PC-9 (cell line): ENCODE measurements around the gene ECE1. TPM values are rescaled to one million over a fixed set of nuclear protein-coding genes. Genes with fewer than 3 reads are reported as not detected.

ENCODE experiments used
- BruUV-seq: library from RNA; stranded (reverse); fragments of 400-500 nt; replicated peaks from 2 replicates; lab custom pipeline; 2021; lab: Mats Ljungman, UMichigan
- CTCF ChIA-PET: fragments of 300-600 bp; sonication (Branson Sonifier 250); formaldehyde crosslinking; loops from one replicate; lab custom pipeline; 2022; ENCODE audit warnings: antibody characterized with exemption; lab: Charles Lee
- POLR2A ChIA-PET: fragments of 300-600 bp; sonication (Branson Sonifier 250); formaldehyde crosslinking; loops from one replicate; lab custom pipeline; 2022; ENCODE audit warnings: antibody characterized with exemption; ENCODE audit not compliant: unreplicated experiment; lab: Charles Lee
- DNase-seq, 2 experiments: peaks; one replicate each; pipeline versions ENCODE4 v3.0.0 to v3.0.0-alpha.2; 2015 to 2022; ENCODE audit warnings: mixed read lengths in 1 of 2
- H2AFZ ChIP-seq: fragments of 200-600 bp; sonication (generic); 2 replicates; pipeline ENCODE4 v1.8.1; 2017; ENCODE audit warnings: antibody characterized with exemption
- H3F3A ChIP-seq: fragments of 200-600 bp; sonication (generic); 2 replicates; pipeline ENCODE4 v1.8.1; 2017; ENCODE audit warnings: antibody characterized with exemption, mild to moderate bottlenecking, low read depth; ENCODE audit not compliant: insufficient read depth
- H3K27ac ChIP-seq: fragments of 200-600 bp; sonication (generic); 2 replicates; pipeline ENCODE4 v1.6.1; 2016; ENCODE audit warnings: mixed run types
- H3K27me3 ChIP-seq: fragments of 200-600 bp; sonication (generic); 2 replicates; pipeline ENCODE4 v1.6.1; 2016; ENCODE audit warnings: low read depth, mixed run types; ENCODE audit not compliant: insufficient read depth
- H3K36me3 ChIP-seq: fragments of 200-600 bp; sonication (generic); 2 replicates; pipeline ENCODE4 v1.6.1; 2016; ENCODE audit warnings: low read depth, mixed run types
- H3K4me1 ChIP-seq: fragments of 200-600 bp; sonication (generic); replicated peaks from 2 replicates; pipeline ENCODE4 v1.6.1; 2016; ENCODE audit warnings: mixed run types; ENCODE audit not compliant: insufficient read depth
- H3K4me2 ChIP-seq: fragments of 200-600 bp; sonication (generic); 2 replicates; pipeline ENCODE4 v1.6.1; 2017; ENCODE audit warnings: mixed run types
- H3K4me3 ChIP-seq: fragments of 200-600 bp; sonication (generic); 2 replicates; pipeline ENCODE4 v1.6.1; 2016; ENCODE audit warnings: mixed run types
- H3K79me2 ChIP-seq: fragments of 200-600 bp; sonication (generic); 2 replicates; pipeline ENCODE4 v1.6.1; 2017; ENCODE audit warnings: low read depth, mixed run types
- H3K9me2 ChIP-seq: fragments of 200-600 bp; sonication (generic); 2 replicates; pipeline ENCODE4 v1.8.1; 2017; ENCODE audit warnings: mild to moderate bottlenecking; ENCODE audit not compliant: insufficient read depth
- H3K9me3 ChIP-seq: fragments of 200-600 bp; sonication (generic); 2 replicates; pipeline ENCODE4 v1.8.1; 2016; ENCODE audit warnings: low read depth; ENCODE audit not compliant: insufficient read depth
- H4K20me1 ChIP-seq: fragments of 200-600 bp; sonication (generic); 2 replicates; pipeline ENCODE4 v1.8.1; 2017; ENCODE audit not compliant: insufficient read depth
- EZH2 ChIP-seq: fragments of 200-600 bp; sonication (generic); IDR thresholded peaks from 2 replicates; pipeline ENCODE4 v1.8.0; 2017; ENCODE audit warnings: antibody characterized with exemption, low read depth
- intact Hi-C: fragments of 100-400 bp; cut with micrococcal nuclease; formaldehyde crosslinking; loops from one replicate; pipeline ENCODE4 v1.10.0; 2022; ENCODE audit not compliant: unreplicated experiment
- total RNA-seq: library from RNA; stranded (reverse); gene quantifications from 2 replicates; pipeline ENCODE4 v1.2.3, GENCODE V29; 2021
- TF ChIP-seq, protein P1 (sequence below): fragments of 200-600 bp; sonication (generic); conservative IDR thresholded peaks from 2 replicates; pipeline ENCODE4 v1.6.1; 2017; ENCODE audit warnings: mixed run types, antibody characterized with exemption, mild to moderate bottlenecking, moderate library complexity

Gene ECE1
- total RNA-seq, 1 experiment from 2014 or later, result 80.8 TPM

DNA sequence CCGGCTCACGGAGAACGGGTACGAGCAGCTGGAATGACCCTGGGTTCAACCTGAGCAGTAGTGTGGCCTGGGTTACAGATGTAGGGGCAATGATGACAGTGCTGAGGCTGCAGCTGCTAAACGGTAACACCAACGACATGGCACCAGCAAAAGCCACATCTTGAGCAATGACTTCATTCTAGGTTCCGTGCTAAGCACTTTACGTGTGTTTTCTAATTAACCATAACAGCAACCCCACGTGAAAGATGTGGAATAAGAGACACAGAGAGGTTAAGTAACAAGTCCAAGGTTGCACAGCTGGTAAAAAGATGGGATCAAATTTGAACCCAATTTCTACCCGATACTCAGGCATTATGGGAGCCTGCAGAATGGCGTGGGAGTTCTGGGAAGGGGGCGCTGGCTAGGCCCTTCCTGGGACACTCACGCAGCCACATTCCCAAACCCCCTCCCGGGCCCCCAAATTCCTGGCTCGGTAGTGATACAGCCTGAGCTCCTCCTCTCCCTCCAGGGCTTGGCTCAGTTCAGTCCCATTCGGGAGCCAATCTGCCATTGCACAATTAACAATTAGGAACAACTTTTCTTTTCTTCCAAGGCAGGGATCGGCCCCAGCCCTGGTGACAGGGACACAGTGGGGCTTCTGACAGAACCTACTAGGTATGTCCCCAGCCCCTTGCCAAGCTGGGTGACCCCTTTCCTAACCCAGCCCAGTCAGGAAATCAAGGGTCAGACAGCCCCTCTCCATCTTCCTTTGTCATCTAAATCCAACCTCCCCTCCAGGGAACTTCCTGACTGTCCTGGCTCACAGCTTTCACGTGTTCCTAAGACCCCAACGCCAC is 23.8 kb upstream of the ECE1 start:
- CTCF ChIA-PET, result no interaction called here
- Histone ChIP-seq H4K20me1 (no peaks in the 10 kb centered on the region), H3K4me3 (no peak overlapping the region), H3K79me2 (peaks cover 9% of the 10 kb centered on the region; the same call in 1 of the 2 replicates), H3K27me3 (no peaks in the 10 kb centered on the region), H3K4me2 (no peak overlapping the region), H3K9me2 (no peaks in the 10 kb centered on the region), H2AFZ (no peak overlapping the region), H3K4me1 (no peaks in the 10 kb centered on the region), H3K27ac (no peak overlapping the region), H3F3A (no peaks in the 10 kb centered on the region), H3K9me3 (no peaks in the 10 kb centered on the region), H3K36me3 (no peaks in the 10 kb centered on the region)
- no TSS peak for BruUV-seq
- TF ChIP-seq EZH2, result no peak
- TF ChIP-seq, protein P1, sequence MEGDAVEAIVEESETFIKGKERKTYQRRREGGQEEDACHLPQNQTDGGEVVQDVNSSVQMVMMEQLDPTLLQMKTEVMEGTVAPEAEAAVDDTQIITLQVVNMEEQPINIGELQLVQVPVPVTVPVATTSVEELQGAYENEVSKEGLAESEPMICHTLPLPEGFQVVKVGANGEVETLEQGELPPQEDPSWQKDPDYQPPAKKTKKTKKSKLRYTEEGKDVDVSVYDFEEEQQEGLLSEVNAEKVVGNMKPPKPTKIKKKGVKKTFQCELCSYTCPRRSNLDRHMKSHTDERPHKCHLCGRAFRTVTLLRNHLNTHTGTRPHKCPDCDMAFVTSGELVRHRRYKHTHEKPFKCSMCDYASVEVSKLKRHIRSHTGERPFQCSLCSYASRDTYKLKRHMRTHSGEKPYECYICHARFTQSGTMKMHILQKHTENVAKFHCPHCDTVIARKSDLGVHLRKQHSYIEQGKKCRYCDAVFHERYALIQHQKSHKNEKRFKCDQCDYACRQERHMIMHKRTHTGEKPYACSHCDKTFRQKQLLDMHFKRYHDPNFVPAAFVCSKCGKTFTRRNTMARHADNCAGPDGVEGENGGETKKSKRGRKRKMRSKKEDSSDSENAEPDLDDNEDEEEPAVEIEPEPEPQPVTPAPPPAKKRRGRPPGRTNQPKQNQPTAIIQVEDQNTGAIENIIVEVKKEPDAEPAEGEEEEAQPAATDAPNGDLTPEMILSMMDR, result no peak
- intact Hi-C loops, result no loop called here
- no peak for DNase-seq
- POLR2A ChIA-PET, result no interaction called here

DNA sequence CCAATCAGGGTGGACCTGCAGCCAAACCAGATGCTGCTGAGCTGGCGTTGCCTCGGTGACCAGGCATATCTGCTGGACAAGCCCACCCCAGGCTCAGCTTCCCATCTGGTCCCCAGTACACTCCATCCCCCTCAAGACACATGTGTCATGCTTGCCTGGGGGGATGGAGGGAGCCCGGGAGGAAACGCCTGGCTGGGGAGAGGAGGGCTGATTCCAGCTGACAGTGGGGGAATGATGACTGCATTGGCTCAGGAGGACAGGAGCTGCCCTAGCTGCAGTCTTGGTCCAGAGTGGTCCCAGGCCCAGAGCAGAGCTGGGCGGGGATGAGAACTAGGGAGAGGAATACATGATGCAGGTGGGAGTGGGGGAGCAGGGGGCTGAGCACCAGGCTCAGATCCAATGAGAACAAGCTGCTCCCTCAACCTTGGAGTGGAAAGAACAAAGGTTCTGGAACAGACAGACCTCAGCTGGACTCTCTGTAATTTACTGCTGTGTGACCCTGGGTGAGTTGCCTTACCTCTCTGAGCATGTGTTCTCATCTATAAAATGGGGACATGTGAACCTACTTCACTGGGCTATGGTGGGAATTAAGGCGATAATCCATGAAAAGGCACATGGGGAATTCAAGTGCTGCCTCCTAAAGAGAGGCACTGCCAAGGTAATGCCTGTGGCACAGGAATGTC is 23.1 kb upstream of the ECE1 start:
- no TSS peak for BruUV-seq
- H3K27ac ChIP-seq, result no peak overlapping the region
- H3F3A ChIP-seq, result no peaks in the 10 kb centered on the region
- no peak overlapping the region for H3K4me3 ChIP-seq
- no peak overlapping the region for H3K4me2 ChIP-seq
- ChIA-PET POLR2A (no interaction called here), CTCF (interaction anchor here (0.7 kb wide), 1 partner anchor 306 kb away, joined by 3 read pairs; no protein-coding TSS in a partner anchor)
- H3K36me3 ChIP-seq, result no peaks in the 10 kb centered on the region
- no peaks in the 10 kb centered on the region for H3K4me1 ChIP-seq
- TF ChIP-seq EZH2, result no peak
- TF ChIP-seq, protein P1, result no peak
- intact Hi-C loops, result no loop called here
- H3K9me3 ChIP-seq, result no peaks in the 10 kb centered on the region
- H4K20me1 ChIP-seq, result no peaks in the 10 kb centered on the region
- H3K79me2 ChIP-seq, result peaks cover 9% of the 10 kb centered on the region; the same call in 1 of the 2 replicates
- no peaks in the 10 kb centered on the region for H3K27me3 ChIP-seq
- H2AFZ ChIP-seq, result no peak overlapping the region
- no peaks in the 10 kb centered on the region for H3K9me2 ChIP-seq
- DNase-seq, result no peak

DNA sequence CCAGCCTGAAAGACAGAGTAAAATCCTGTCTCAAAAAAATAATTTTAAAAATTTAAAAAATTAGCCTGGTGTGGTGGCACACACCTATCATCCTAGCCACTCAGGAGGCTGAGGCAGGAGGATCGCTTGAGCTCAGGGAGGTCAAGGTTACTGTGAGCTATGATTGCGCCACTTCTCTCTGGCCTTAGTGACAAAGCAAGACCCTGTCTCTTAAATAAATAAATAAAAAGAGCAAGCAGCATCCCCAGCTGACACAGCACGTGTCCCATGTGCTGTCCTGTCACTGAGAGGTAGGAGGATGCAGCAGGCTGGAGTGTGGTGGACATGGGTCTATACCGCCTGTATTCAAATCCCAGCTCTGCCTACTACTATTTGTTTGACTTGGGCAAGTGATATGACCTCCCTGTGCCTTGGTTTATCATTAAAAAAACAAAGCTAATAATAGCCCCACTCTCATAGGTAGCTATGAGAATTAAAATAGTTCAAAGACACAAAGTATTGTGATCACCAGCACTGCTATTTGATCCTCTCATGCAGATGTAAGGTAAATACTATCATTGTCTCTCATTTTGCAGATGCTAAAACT is 22.2 kb upstream of the ECE1 start:
- ChIA-PET POLR2A (interaction anchor here (0.6 kb wide), 1 partner anchor 12 kb away, joined by 27 read pairs; no protein-coding TSS in a partner anchor), CTCF (interaction anchor here (0.7 kb wide), 1 partner anchor 307 kb away, joined by 3 read pairs; no protein-coding TSS in a partner anchor)
- Histone ChIP-seq H2AFZ (no peak overlapping the region), H3K27me3 (no peaks in the 10 kb centered on the region), H3K4me2 (no peak overlapping the region), H4K20me1 (no peaks in the 10 kb centered on the region), H3K4me3 (no peak overlapping the region), H3F3A (no peaks in the 10 kb centered on the region), H3K79me2 (peaks cover 9% of the 10 kb centered on the region; the same call in 1 of the 2 replicates), H3K9me3 (no peaks in the 10 kb centered on the region), H3K27ac (no peak overlapping the region), H3K36me3 (no peaks in the 10 kb centered on the region), H3K4me1 (no peaks in the 10 kb centered on the region), H3K9me2 (no peaks in the 10 kb centered on the region)
- BruUV-seq, result no TSS peak
- no peak for DNase-seq
- TF ChIP-seq, protein P1, result no peak
- TF ChIP-seq EZH2, result no peak
- intact Hi-C loops, result no loop called here
